NCI-H1436 treated with DMSO at 0.1 percent for 48 hours (cell line): ENCODE results near the gene LIM2.

Experiments used
- DNase-seq: peaks from one replicate; lab custom pipeline; 2025; lab: John Stamatoyannopoulos, UW

Gene LIM2

GRCh38 chr19:51396175-51396574 is 8.4 kb upstream of the LIM2 start:
- DNase-seq: no peak

GRCh38 chr19:51394050-51394836 is 6.5 kb upstream of the LIM2 start:
- DNase-seq: peak; percentile 96

DNA sequence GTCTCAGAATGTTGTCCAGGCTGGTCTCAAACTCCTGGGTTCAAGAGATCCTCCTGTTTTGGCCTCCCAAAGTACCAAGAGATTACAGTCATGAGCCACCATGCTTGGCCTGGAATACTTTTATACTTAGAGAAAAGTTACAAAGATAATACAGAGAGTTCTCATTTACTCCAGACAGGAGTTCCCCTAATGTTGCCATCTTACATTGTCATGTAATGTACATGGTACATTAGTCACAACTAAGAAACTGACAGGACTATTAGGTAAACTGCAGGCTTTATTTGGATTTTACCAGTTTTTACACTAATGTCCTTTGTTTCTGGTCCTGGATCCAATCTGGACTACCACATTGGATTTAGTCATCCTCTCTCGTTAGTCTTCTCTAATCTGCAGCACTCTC is 4.9 kb upstream of the LIM2 start:
- DNase-seq: no peak

DNA sequence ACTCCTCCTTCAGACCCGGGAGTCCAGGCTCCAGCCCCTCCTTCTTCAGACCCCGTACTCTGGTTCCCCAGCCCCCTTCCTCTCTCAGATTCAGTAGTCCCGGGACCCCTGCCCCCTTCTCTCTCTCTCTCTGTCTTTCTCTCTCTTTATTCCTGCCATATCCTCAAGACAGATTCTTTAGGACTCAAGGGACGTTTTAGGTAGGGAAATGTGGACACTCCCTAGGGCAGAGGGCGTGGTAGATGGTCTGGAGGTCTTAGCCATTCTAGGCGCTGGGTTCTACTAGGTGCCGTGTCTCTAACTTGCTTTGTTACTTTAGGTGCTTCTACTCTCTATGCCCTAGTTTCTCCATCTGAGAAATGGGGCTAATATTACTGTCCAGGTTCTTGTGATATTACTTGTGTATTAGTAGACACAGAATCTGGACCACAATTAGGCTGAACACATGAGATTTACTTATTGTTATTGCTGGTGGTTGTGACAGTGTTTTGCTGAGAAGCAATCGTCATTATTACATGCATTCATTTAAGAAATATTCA is 3.4 kb upstream of the LIM2 start:
- DNase-seq: no peak

DNA sequence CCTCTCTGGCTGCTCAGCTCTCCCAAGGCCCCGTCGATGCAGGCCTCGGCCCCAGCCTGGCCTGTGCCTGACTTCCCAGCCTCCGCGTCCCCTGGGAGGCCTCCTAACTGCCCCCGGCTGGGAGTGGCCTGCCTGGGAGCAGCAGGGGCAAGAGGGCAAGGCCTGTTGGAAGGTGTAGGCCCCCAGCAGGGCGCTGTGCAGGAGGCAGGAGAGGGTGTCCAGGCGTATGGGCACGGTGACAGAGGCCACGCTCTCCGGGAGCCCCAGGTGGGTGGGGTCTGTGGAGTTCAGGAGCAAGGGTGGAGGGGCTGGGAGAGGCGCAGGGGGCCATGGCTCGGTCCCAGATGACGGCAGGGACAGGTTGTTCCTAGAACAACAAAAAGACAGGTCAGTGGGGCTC is 1.4 kb upstream of the LIM2 start:
- no peak for DNase-seq

DNA sequence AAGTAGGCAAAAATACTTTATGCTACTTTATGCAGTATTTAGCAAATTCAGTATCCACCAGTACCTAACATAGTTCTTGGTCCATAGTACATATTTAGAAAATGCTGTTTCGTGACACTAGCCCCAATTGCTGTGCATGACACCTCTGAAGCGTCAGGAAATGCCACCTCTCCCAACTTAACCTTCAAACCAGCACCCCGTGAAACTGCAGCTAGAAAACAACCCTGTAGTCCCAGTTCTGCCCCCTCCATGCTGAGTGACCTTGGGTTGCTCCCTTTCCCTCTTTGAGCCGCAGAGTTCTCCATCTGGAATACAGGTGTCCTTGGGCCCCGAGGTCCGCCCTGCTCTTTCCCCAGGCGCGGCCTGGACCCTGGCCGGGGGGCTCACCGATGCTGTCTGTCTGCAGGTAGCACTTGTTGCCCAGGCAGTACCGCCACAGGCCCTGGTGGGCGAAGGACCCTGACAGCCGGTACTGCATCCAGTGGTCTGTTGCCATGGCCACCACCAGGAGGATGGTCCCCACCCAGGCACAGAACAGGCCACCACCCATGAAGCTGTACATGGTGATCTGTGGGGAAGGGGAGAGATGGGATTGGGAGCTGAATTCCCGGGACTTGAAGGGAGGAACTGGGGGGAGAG is 773 bp downstream of the LIM2 start:
- no peak for DNase-seq

DNA sequence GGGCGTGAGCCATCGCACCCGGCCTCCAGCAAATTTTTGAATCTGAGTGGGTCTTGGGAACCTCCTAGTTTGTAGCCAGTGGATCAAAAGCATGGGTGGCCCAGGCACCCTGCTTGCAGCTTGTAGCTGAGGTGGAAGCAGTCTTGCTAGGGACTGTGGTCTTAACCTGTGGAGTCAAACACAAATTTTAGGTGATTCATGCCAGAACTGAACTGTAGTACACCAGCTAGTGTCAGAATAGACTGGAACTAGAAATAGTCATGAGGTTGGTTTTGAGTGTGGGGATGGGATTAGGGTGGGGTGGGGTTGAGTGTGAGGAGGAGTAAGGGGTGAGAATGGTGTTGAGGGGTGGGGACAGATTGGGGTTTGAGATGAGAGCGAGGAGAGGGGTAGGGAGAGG is 5.8 kb downstream of the LIM2 start:
- no peak for DNase-seq

DNA sequence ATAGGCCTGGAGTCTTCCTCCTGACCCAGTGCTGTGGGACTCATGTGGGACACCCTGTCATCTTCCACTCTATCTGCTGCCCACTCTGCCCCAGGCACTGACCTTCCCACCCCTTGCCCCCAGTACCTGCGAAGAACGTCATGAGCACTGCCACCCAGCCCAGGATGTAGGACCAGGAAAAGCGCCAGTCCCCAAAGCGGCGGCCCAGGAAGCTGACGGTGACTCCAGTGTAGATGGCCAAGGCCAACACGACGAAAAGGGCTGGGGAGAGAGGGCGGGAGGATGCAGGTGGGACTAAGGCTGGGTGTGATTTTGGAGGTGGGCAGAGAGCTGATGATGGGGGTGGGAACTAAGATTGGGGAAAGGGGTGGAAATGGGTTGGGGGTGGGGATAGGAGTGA is 7.4 kb downstream of the LIM2 start:
- DNase-seq: no peak

- no peak for DNase-seq
These were observed 10.4 kb downstream of the LIM2 start for GRCh38 chr19:51377422-51377821.

DNA sequence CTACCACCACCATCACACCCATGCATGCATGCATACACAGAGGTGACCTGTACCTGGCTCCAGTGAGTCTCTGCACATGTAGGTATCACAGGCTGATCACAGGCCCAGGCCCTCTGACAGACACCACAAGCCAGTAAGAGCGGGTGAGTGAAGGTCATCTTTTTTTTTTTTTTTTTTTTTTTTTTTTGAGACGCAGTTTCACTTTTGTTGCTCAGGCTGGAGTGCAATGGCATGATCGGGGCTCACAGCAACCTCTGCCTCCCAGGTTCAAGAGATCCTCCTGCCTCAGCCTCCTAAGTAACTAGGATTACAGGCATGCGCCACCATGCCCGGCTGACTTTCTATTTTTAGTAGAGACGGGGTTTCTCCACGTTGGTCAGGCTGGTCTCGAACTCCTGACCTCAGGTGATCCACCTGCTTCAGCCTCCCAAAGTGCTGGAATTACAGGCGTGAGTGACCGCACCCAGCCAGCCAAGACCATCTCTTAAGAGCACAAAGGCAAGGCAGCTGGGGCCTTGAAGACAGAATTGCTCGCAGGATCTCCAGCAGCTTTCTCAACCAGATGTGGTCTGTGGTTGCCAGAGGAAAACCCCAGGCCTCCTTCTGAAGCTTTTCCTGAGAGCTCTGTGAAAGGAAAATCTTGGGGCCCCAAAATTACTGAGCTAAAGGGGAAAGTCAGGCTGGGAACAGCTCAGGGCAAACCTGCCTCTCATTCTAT is 12.1 kb downstream of the LIM2 start:
- DNase-seq: no peak

DNA sequence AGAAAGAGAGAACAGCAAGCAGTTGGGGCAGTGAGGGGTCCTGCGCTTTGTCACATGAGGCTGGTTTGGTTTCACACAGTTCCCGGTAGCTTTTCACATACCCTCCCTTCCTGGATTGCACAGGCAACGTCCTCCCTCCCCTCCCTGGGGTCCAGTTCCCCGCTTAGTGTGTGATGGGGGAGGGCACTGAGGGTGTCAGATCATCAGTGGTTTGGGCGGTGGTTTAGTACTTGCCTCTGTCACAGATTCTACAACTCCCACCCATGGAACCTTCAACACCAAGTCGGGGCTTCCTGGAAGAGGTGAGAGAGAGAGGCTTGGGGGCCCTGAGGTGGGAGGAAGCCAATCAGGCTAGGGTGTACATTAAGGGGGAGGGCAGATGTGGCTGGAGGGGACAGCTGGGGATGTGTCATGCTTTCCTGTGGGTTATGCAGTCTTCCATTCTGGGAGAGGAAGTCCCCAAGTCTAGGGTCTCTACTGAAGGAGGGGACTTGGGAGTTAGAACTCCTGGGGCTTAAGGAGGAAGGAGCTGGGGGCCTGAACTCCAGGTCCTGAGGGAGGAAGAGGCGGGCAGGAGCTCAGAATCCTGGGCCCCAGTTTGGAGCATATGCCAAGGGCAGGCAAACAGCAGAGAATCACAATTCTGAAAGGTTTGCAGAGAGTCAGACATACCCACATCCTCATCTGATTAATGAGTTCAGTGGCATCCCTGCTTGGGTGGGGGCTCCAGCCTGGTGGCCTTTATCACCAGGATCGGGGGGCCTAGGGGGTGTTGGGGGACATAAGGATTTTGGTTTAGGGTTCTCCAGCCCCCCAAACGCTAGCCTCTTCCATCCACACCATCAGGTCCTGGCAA is 14.9 kb downstream of the LIM2 start, which contains the start of gene NKG7:
NKG7 (minus strand) TSS at position 6 of the 856 bp plus-strand sequence. CDS start 119 bp downstream, outside the sequence.
- DNase-seq: no peak

DNA sequence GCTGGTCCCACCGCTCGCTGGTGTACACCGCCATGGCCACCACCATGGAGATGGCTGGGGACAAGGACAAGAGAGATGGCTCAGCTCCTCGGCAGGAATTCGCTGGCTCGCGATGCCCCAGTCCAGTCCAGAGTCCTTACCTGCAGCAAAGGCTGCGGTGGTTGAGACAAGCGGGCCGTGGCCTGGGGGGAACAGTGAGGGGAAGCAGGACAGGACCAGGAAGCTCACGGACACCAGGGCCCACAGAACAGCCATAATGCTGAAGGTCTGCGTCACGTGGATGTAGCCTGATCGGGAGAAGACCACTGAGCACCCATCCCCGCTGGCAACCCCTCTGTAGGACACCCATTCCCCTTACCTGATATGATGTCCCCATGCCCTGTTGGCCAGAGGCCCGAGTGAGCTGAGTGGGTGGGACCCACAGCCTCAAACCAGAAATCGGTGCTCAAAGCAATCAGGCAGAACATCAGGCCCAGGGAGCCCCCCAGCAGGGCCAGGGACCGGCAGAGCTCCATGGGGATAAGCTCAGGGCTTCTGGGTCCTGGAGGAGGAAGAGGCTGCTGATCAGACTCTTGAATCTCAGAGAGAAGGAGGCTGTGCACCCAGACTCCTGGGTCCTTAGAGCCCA is 15.6 kb downstream of the LIM2 start:
- DNase-seq: no peak

DNA sequence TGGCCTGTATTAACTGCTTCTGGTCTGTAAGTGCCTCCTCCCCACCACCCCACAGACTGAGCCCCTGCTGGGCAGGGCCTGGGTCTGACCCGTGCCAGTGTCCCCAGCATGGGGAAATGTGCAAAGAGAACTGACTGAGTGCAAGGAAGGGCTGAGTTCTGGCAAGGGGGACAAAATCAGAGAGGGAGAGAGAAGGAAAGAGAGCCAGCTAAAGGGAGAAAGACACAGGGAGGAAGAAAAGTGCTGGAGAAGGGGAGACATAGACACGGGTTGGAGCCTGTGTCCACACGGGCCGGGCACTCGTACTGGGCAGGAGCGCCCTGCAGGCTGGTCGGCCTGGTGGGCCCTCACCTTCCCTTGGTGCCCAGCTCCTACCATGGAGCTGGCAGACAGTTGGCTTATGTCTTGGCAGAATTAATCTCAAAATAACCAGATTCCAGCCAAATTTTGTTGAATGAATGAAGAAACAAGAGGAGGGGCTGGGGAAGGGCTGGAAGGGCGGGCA is 16.5 kb downstream of the LIM2 start:
- DNase-seq: no peak

DNA sequence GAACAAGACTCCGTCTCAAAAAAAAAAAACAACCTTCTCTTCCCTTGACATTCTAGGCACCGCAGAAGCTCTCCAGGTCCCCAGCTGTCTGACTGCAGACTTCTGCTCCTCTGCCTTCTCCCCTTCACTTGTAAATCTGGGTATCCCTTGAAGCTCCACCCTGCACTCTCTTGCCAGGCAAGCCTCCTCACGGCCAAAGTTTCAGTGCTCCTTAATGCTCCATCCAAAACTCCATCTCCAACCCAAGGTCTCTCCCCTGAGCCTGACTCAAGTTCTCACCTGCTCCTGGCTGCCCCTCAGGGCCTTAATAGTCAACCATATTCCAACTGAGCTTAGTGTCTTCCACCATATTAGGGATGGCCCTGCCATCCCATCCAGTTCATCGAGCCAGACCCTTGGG is 17.5 kb downstream of the LIM2 start:
- DNase-seq: no peak

DNA sequence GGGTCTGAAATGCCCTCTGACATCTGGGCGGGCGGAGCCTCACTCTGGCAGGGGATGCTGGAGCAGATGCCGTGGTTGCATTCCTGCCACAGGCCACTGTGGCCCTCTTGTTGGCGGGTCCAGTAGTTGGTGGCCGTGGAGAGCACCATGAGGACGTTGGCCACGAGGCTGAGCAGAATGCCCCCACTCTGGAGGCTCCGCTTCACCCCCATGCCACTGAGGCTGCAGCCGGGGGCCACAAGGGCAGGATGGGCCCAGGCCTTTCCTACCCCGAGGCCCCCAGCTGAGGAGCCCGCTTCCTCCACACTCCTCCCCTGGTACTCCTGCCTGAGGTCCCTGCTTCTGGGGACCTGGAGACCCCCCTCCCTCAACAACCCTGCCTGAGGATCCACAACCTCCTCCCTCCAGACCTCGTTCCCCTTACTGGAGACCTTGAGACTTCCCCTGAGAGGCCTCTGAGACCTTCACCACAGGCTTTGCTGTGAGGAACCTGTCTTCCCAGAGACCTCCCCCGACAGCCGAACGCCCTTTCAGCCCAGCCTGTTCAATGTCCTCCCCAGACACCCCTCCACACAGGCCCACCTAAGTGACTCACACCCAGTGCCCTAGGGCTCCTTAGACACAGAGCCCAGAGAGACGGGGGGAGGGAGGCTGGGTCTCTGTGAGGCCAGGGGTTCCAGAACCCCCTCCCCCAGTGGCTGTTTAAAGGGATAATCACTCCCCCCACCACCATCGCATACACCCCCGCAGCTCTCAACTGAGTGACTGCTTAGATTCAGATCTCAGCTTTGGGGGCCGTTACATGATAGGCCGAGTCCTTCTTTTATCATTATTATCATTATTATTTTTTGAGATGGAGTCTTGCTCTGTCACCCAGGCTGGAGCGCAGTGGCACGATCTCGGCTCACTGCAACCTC is 19.1 kb downstream of the LIM2 start, which contains the start of gene CLDND2:
CLDND2 (minus strand) TSS at position 638 of the 917 bp plus-strand sequence; CDS start at position 212, 426 bp downstream.
- DNase-seq: no peak

DNA sequence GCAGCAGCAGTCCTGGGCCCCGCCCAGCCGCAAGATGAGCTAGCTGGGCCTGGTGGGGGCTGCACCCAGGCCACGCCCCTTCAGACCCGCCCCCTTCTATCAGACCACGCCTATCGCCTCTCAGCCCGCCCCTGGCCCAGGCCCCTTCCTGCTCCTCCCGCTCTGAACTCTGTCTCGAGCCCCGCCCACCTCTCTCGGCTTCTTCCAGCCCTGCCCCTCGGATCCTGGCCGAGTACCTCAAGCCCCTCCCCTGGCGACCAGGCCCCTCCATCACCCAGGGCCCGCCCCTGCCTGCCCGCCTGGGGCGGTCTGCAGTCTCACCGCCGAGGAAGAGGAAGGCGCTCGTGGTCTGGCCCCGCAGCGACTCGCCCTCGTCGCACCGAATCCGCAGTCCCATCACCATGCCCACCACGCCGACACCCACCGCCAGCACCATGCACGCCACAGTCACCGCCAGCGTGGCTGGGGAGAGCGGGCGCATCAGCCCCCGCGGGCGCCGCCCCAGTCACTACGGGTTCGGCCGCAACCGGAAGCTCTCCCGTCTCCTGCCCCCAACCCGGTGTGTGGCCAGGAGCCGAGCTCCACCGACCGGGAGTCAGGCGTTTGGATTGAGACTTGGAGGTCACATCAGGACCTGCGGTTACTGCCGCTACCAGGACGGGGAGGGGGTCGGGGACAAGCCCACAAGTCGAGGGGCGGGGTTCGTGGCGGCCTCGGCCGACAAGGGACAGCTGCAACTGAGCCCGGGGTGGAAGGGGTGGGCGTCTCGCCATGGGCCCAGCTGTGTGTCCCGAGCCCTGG is 20.0 kb downstream of the LIM2 start:
- DNase-seq: peak; percentile 95

DNA sequence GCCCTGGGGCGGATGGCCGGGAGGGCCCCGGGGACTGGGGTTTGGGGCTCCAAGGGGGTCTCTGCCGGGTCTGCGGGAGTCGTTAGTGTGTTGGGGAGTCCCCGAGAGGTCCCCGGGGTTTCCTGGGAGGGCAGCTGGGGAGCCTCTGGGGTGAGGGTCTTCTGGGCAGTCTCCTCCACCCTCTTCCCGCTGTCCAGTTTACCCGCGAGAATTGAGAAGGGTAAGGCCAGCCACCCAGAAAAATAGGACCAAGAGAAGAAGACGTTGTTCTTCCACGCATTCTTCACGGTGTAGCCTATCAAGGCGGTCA is 20.6 kb downstream of the LIM2 start:
- no peak for DNase-seq

- peak; percentile 94 for DNase-seq
These were observed 21.2 kb downstream of the LIM2 start for GRCh38 chr19:51366389-51367254.
